HepG2 (cell line): ENCODE measurements around the gene RASAL3. TPM values are rescaled to one million over a fixed set of nuclear protein-coding genes. Genes with fewer than 3 reads are reported as not detected.

Experiments used
- ATAC-seq: fragments of 200-7000 bp; cut with Tn5 transposase; 3 replicates; pipeline ENCODE4 v1.9.1; 2020; ENCODE audit warnings: mild to moderate bottlenecking, moderate library complexity
- BruUV-seq: library from RNA; stranded (reverse); fragments of 400-500 nt; replicated peaks from 2 replicates; lab custom pipeline; 2021; lab: Mats Ljungman, UMichigan
- CTCF ChIA-PET: fragments of 300-600 bp; formaldehyde crosslinking; extraction: SDS; loops from one replicate; lab custom pipeline; 2021; ENCODE audit warnings: low total read pairs, inconsistent platforms, low intra/inter-chr PET ratio; lab: Yijun Ruan, JAX
- POLR2A ChIA-PET: fragments of 350-600 bp; sonication (Branson Sonifier 250); formaldehyde crosslinking; loops from one replicate; lab custom pipeline; 2020; ENCODE audit warnings: antibody characterized with exemption, inconsistent platforms; lab: Yijun Ruan, JAX
- DNase-seq: peaks from one replicate; pipeline ENCODE4 v3.0.0-alpha.2; 2015; ENCODE audit warnings: low spot score
- FAIRE-seq: peaks from 3 replicates; lab custom pipeline; 2011; peaks lifted over from hg19 to GRCh38; lab: Jason Lieb, UNC
- H2AFZ ChIP-seq: one replicate; pipeline ENCODE4 v1.6.1; 2011; ENCODE audit warnings: low read length, inconsistent platforms
- H3K27ac ChIP-seq: fragments of 300-600 bp; 3 replicates; pipeline ENCODE4 v1.8.0; 2011; ENCODE audit warnings: mixed run types, mild to moderate bottlenecking, mixed read lengths, low read length, inconsistent platforms; ENCODE audit not compliant: insufficient read depth; ENCODE audit errors: extremely low read length
- H3K27me3 ChIP-seq, 2 experiments: fragments of 200-600 bp in 1 of 2; 2 replicates in 1 of 2; 3 replicates in 1 of 2; pipeline versions ENCODE4 v1.6.0 to v1.8.0; 2011; ENCODE audit warnings: low read length in 2 of 2, mild to moderate bottlenecking in 2 of 2, moderate library complexity in 2 of 2, inconsistent platforms in 1 of 2; ENCODE audit not compliant: insufficient read depth in 2 of 2, control insufficient read depth in 1 of 2
- H3K36me3 ChIP-seq, 2 experiments: fragments of 200-600 bp in 1 of 2; replicated peaks in 1 of 2; 2 replicates in 1 of 2; 3 replicates in 1 of 2; pipeline versions ENCODE4 v1.5.1 to v1.8.0; 2011; ENCODE audit warnings: low read length in 2 of 2, inconsistent platforms in 1 of 2; ENCODE audit not compliant: insufficient read depth in 2 of 2, control insufficient read depth in 1 of 2
- H3K4me1 ChIP-seq: 2 replicates; pipeline ENCODE4 v1.5.1; 2012; ENCODE audit warnings: low read length, inconsistent platforms; ENCODE audit not compliant: insufficient read depth
- H3K4me2 ChIP-seq: 2 replicates; pipeline ENCODE4 v1.6.0; 2011; ENCODE audit warnings: low read depth, low read length, inconsistent platforms
- H3K4me3 ChIP-seq, 3 experiments: fragments of 200-600 bp in 1 of 3; sonication (generic), shearing (Covaris generic) in 1 of 3; replicated peaks in 1 of 3; 2 replicates each; pipeline ENCODE4 v1.5.1; 2011 to 2016; ENCODE audit warnings: low read length in 3 of 3, inconsistent platforms in 2 of 3, low read depth in 2 of 3, mild to moderate bottlenecking in 2 of 3, control low read depth in 1 of 3, mixed read lengths in 1 of 3; ENCODE audit not compliant: insufficient read depth in 1 of 3
- H3K79me2 ChIP-seq: one replicate; pipeline ENCODE4 v1.6.1; 2011; ENCODE audit warnings: low read length, inconsistent platforms; ENCODE audit not compliant: insufficient read depth
- H3K9ac ChIP-seq: 2 replicates; pipeline ENCODE4 v1.6.0; 2011; ENCODE audit warnings: mild to moderate bottlenecking, low read depth, low read length, inconsistent platforms; ENCODE audit not compliant: insufficient read depth
- H3K9me3 ChIP-seq: 2 replicates; pipeline ENCODE4 v1.5.1; 2012; ENCODE audit warnings: mild to moderate bottlenecking, low read length
- H4K20me1 ChIP-seq: 2 replicates; pipeline ENCODE4 v1.6.0; 2011; ENCODE audit warnings: inconsistent platforms, mild to moderate bottlenecking, low read length, moderate library complexity; ENCODE audit not compliant: insufficient read depth
- PAF1 ChIP-seq: IDR thresholded peaks from 2 replicates; pipeline ENCODE4 v1.6.1; 2016; ENCODE audit warnings: missing genetic modification reagents, missing compliant biosample characterization
- SSRP1 ChIP-seq: IDR thresholded peaks from 2 replicates; pipeline ENCODE4 v1.6.1; 2016; ENCODE audit warnings: control low read depth
- ZNF296 ChIP-seq: sonication (generic); formaldehyde crosslinking; conservative IDR thresholded peaks from 2 replicates; pipeline ENCODE4 v1.5.0; 2020; ENCODE audit warnings: mild to moderate bottlenecking, missing genetic modification reagents
- ZNF629 ChIP-seq: sonication (generic); formaldehyde crosslinking; conservative IDR thresholded peaks from 2 replicates; pipeline ENCODE4 v1.5.0; 2020; ENCODE audit warnings: missing genetic modification reagents
- ZNF720 ChIP-seq: sonication (generic); formaldehyde crosslinking; IDR thresholded peaks from 2 replicates; pipeline ENCODE4 v1.4.0; 2020; ENCODE audit warnings: missing genetic modification reagents
- ZNF777 ChIP-seq: sonication (generic); formaldehyde crosslinking; IDR thresholded peaks from 2 replicates; pipeline ENCODE4 v1.4.0; 2020; ENCODE audit warnings: missing genetic modification reagents
- ZNF782 ChIP-seq: sonication (generic); formaldehyde crosslinking; IDR thresholded peaks from 2 replicates; pipeline ENCODE4 v1.4.0; 2020; ENCODE audit warnings: missing genetic modification reagents, mild to moderate bottlenecking, borderline replicate concordance
- ZNF800 ChIP-seq: sonication (generic); formaldehyde crosslinking; IDR thresholded peaks from 2 replicates; pipeline ENCODE4 v1.4.0; 2020; ENCODE audit warnings: missing genetic modification reagents
- WGBS: methylation state at CpG from one replicate; pipeline ENCODE4 v1.1.6; 2017; ENCODE audit warnings: low lambda C conversion rate; 5-methylcytosine and 5-hydroxymethylcytosine counted together
- in situ Hi-C: cut with HindIII; loops from 2 replicates; pipeline ENCODE4 v1.10.0; 2017; ENCODE audit warnings: low pct_unique_long_range_greater_than_20kb; ENCODE audit not compliant: extremely low pct_ligation_motif_present
- intact Hi-C: fragments of 100-400 bp; cut with micrococcal nuclease; formaldehyde crosslinking; loops from one replicate; pipeline ENCODE4 v1.10.0; 2022; ENCODE audit not compliant: unreplicated experiment
- polyA plus RNA-seq, 8 experiments: library from polyadenylated mRNA; depleted of rRNA in 3 of 8; stranded (reverse) in 7 of 8; unstranded in 1 of 8; fragments of >200 nt; fragmentation: Illumina TruSeq in 4 of 8; extraction: Trizol in 4 of 8; gene quantifications; 2 replicates each; pipeline versions ENCODE4 v1.2.1 to v1.2.3, GENCODE V29; 2011 to 2016; ENCODE audit warnings: low read depth in 4 of 8, missing spikeins in 1 of 8, mixed read lengths in 1 of 8; ENCODE audit not compliant: insufficient read depth in 1 of 8
- total RNA-seq, 5 experiments: library from RNA; depleted of rRNA; stranded (reverse); fragments of >200 nt; fragmentation: Illumina TruSeq; extraction: Trizol; gene quantifications; 2 replicates each; pipeline ENCODE4 v1.2.3, GENCODE V29; 2016; ENCODE audit warnings: low read depth in 1 of 5

Gene RASAL3
- total and polyA plus RNA-seq, 2 of the 13 experiments (the other 11 are each of a cell fraction or from before 2014, with no cell fraction given) = not detected

DNA sequence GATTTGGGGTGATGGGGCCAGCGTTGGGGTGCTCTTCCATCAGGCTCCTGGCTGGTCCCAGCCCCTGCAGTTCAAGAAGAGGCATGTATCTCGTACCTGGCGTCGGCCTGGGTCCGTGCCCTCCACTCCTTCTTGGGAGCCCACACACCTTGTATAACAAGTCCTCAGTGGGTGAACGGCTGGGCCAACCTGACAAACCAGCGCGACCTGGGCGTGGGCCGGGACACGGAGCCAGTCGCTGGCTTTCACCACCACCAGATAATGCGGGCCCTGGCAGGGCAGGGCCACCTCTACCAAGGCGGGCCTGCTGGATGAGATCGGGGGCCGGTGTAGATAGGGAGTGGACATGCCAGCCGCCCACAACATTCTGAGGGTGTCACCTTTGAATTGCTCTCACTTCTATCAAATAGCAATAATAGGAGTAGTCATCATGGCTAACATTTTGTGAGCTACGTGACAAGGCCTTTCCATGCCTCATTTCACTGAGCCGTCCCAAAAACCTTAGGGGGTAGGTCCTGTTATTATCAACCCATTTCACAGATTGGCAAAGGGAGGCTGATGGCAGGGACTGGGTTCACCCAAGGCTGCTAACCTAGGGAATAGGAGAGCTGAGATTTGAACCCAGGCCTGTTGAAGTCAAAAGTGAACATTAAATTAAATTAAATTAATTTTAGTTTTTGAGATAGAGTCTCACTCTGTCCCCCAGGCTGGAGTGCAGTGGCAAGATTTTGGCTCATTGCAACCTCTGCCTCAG, 47.5 kb upstream of the RASAL3 start:
- Histone ChIP-seq H4K20me1 (no peaks in the 10 kb centered on the region), H3K27me3 (peaks cover 7 to 26% of the 10 kb centered on the region in 2 experiments; a peak in 4 of 5 replicates), H2AFZ (no peak overlapping the region), H3K4me3 (no peak overlapping the region), H3K9me3 (peaks cover 8% of the 10 kb centered on the region; the same call in 1 of the 2 replicates), H3K4me2 (no peak overlapping the region), H3K79me2 (no peaks in the 10 kb centered on the region), H3K4me1 (0 out of 2 replicates have a peak, but pooled peaks cover 6% of the 10 kb centered on the region), H3K9ac (no peak overlapping the region), H3K27ac (no peak overlapping the region), H3K36me3 (no peaks in the 10 kb centered on the region)
- TF ChIP-seq SSRP1 (CRISPR knock-in tag) (no peak), ZNF782 (CRISPR knock-in tag) (no peak), ZNF629 (peak; percentile 60), ZNF720 (CRISPR knock-in tag) (no peak), ZNF296 (no peak)
- ATAC-seq (no peak), DNase-seq (no peak), FAIRE-seq (no peak)
- intact Hi-C loops = no loop called here
- no TSS peak for BruUV-seq
- in situ Hi-C loops = no loop called here
- ChIA-PET POLR2A (no interaction called here), CTCF (no interaction called here)
- WGBS = 53% methylated on average over 19 of the region's 19 CpGs

DNA sequence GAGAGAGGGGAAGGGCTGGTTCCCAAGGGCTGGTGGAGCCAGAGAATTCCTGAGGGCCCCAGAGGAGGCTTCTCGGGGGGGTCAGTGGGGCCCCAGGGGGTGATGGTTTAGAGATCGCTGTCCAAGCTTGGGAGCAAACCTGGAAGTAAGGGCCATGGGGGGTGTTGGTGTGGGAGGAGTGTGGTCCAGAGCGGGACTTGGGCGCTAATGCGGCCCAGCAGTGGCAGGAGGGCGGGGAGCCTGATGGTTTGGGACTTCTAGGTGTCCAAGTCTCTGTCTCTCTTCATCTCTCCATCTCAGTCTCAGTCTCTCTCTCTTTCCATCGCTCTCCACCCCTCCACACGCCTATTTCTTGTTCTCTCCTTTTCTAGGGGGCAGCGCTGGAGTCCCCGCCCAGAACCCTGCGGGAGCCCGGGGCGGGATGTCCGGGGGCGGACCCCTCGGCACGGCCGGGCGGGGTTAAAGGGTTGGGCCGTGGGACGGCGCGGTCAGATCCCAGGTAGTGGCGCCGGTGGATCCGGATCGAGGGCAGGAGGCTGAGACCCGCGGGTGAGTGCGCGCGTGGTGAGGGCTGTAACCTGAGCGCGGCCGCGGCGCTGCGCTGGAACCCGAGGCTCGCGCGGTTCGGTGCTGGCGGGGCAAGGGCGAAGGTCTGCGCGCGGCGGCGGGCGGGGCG, 43.8 kb upstream of the RASAL3 start, which contains the start of gene CYP4F22:
Gene CYP4F22 (plus strand): TSS at position 491 of the 676 bp plus-strand sequence. CDS start 16,812 bp downstream, outside the sequence.
- BruUV-seq = no TSS peak
- Histone ChIP-seq H3K36me3 (no peaks in the 10 kb centered on the region), H3K79me2 (no peaks in the 10 kb centered on the region), H2AFZ (no peak within 1 kb of the TSS), H3K9me3 (no peaks in the 10 kb centered on the region), H3K9ac (no peak within 1 kb of the TSS), H3K4me2 (peak within 1 kb of the TSS; percentile 36; the same call in 1 of the 2 replicates), H3K27me3 (peaks cover 10 to 29% of the 10 kb centered on the region in 2 experiments), H4K20me1 (no peaks in the 10 kb centered on the region), H3K4me3 (peak within 1 kb of the TSS in 2 of 3 experiments; percentile 16 to 43; a peak in 2 of 6 replicates), H3K27ac (no peak within 1 kb of the TSS), H3K4me1 (peaks cover 14% of the 10 kb centered on the region)
- DNase-seq (no peak), ATAC-seq (peak; percentile 44; the same call in 2 of the 3 replicates), FAIRE-seq (no peak)
- peak; percentile 24; the same call in 1 of the 2 replicates for TF ChIP-seq ZNF800 (CRISPR knock-in tag)
- TF ChIP-seq ZNF777 (CRISPR knock-in tag) = 0 out of 2 replicates have a peak, but pooled peaks have one; percentile 21
- TF ChIP-seq PAF1 = no peak
- intact Hi-C loops = no loop called here
- CTCF ChIA-PET = no interaction called here
- WGBS = 9% methylated on average over 21 of the region's 52 CpGs
- in situ Hi-C loops = no loop called here
- POLR2A ChIA-PET = no interaction called here
